Breast epithelium (tissue), 3 donors: ENCODE data around the gene CBARP.

Experiments
- POLR2A ChIP-seq: fragments of 450-650 bp; IDR thresholded peaks from one replicate; pipeline ENCODE4 v1.6.1; 2016; ENCODE audit warnings: antibody characterized with exemption, mild to moderate bottlenecking, moderate library complexity
- POLR2AphosphoS5 ChIP-seq, 3 donors: sonication (generic); formaldehyde crosslinking; IDR thresholded peaks; one replicate each; pipeline ENCODE4 v1.6.1; 2017; ENCODE audit warnings: antibody characterized with exemption in 3 of 3
- TF ChIP-seq, protein P1 (sequence below), 3 donors: fragments of 450-650 bp; IDR thresholded peaks; one replicate each; pipeline ENCODE4 v1.5.1; 2016 to 2017; ENCODE audit warnings: antibody characterized with exemption in 3 of 3, mild to moderate bottlenecking in 3 of 3, moderate library complexity in 3 of 3

DNA sequence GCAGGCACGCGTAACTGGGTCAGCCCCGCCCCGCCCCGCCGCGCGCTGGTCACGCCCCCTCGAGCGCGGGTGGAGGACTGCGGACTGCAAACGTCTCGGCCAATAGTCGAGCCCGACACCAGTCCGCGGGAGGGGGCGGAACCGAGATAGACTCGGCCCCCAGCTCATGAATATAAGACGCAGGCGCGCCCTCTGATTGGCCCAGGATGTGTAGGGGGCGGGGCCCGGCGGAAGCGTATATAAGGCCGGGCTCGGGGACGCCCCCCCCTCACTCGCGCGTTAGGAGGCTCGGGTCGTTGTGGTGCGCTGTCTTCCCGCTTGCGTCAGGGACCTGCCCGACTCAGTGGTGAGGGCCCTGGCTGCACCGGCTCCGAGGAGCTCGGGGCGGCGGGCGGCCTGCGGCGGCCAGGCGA, 31.3 kb upstream of the CBARP start, which contains the start of gene CIRBP:
- TF ChIP-seq, protein P1, sequence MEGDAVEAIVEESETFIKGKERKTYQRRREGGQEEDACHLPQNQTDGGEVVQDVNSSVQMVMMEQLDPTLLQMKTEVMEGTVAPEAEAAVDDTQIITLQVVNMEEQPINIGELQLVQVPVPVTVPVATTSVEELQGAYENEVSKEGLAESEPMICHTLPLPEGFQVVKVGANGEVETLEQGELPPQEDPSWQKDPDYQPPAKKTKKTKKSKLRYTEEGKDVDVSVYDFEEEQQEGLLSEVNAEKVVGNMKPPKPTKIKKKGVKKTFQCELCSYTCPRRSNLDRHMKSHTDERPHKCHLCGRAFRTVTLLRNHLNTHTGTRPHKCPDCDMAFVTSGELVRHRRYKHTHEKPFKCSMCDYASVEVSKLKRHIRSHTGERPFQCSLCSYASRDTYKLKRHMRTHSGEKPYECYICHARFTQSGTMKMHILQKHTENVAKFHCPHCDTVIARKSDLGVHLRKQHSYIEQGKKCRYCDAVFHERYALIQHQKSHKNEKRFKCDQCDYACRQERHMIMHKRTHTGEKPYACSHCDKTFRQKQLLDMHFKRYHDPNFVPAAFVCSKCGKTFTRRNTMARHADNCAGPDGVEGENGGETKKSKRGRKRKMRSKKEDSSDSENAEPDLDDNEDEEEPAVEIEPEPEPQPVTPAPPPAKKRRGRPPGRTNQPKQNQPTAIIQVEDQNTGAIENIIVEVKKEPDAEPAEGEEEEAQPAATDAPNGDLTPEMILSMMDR (IDR thresholded peaks at IDR 0.05): peak in 1 of 3 donors; percentile 56
- TF ChIP-seq POLR2A (peak; percentile 97), POLR2AphosphoS5 (IDR thresholded peaks at IDR 0.05) (peak; percentile 99)
